CD4-positive, CD25-positive, alpha-beta regulatory T cell (primary cell): Measurements from ENCODE around the gene WDR36. TPM values are rescaled to one million over a fixed set of nuclear protein-coding genes. Genes with fewer than 3 reads are reported as not detected.

Experiments used
- ATAC-seq, 2 donors: fragments of 150-1000 bp; cut with Tn5 transposase; one replicate each; pipeline ENCODE4 v1.10.0; 2021; ENCODE audit warnings: low read depth in 2 of 2, moderate number of reproducible peaks in 2 of 2, moderate library complexity in 1 of 2
- DNase-seq, 3 donors: peaks; one replicate each; pipeline versions ENCODE4 v3.0.0 to v3.0.0-alpha.2; 2012 to 2022; ENCODE audit warnings: mixed read lengths in 1 of 3
- H3K27ac ChIP-seq: one replicate; pipeline ENCODE4 v1.7.0; 2013; ENCODE audit warnings: mild to moderate bottlenecking, low read length; ENCODE audit not compliant: insufficient read depth, poor library complexity, severe bottlenecking
- H3K27me3 ChIP-seq: one replicate; pipeline ENCODE4 v1.7.0; 2013; ENCODE audit warnings: low read length; ENCODE audit not compliant: control insufficient read depth, insufficient read depth
- H3K36me3 ChIP-seq: one replicate; pipeline ENCODE4 v1.7.0; 2013; ENCODE audit warnings: mild to moderate bottlenecking, low read length, moderate library complexity; ENCODE audit not compliant: control insufficient read depth, insufficient read depth
- H3K4me1 ChIP-seq: 2 replicates; pipeline ENCODE4 v1.7.0; 2013; ENCODE audit warnings: mild to moderate bottlenecking, low read length; ENCODE audit not compliant: insufficient read depth, control insufficient read depth, poor library complexity, severe bottlenecking
- H3K4me3 ChIP-seq: one replicate; pipeline ENCODE4 v1.7.0; 2013; ENCODE audit warnings: low read depth, mild to moderate bottlenecking, low read length, moderate library complexity
- H3K9me3 ChIP-seq, 2 experiments: 1 replicate in 1 of 2; 2 replicates in 1 of 2; pipeline ENCODE4 v1.7.0; 2013; ENCODE audit warnings: low read length in 2 of 2, mild to moderate bottlenecking in 1 of 2, moderate library complexity in 1 of 2; ENCODE audit not compliant: control insufficient read depth in 2 of 2
- H3K27ac Mint-ChIP-seq, 3 donors: one replicate each; pipeline ENCODE4 v1.8.0; 2020 to 2022; ENCODE audit warnings: mild to moderate bottlenecking in 3 of 3, mixed read lengths in 3 of 3, moderate library complexity in 2 of 3
- H3K27me3 Mint-ChIP-seq: one replicate; pipeline ENCODE4 v1.8.0; 2022; ENCODE audit warnings: mild to moderate bottlenecking, mixed read lengths
- H3K36me3 Mint-ChIP-seq: one replicate; pipeline ENCODE4 v1.8.0; 2020; ENCODE audit warnings: mixed read lengths
- H3K4me1 Mint-ChIP-seq, 4 donors: one replicate each; pipeline ENCODE4 v1.8.0; 2020 to 2022; ENCODE audit warnings: mixed read lengths in 4 of 4, mild to moderate bottlenecking in 1 of 4
- H3K4me3 Mint-ChIP-seq, 4 donors: one replicate each; pipeline ENCODE4 v1.8.0; 2020 to 2022; ENCODE audit warnings: mild to moderate bottlenecking in 4 of 4, mixed read lengths in 4 of 4, moderate library complexity in 3 of 4
- H3K9me3 Mint-ChIP-seq, 7 donors: one replicate each; pipeline ENCODE4 v1.8.0; 2020 to 2022; ENCODE audit warnings: mixed read lengths in 7 of 7, mild to moderate bottlenecking in 3 of 7, moderate library complexity in 2 of 7
- polyA plus RNA-seq, 4 donors: library from polyadenylated mRNA; unstranded; fragments of 300-500 nt; fragmentation: Illumina TruSeq; gene quantifications; one replicate each; pipeline ENCODE4 v1.2.3, GENCODE V29; 2021
- total RNA-seq: library from RNA; stranded (reverse); gene quantifications from one replicate; pipeline ENCODE4 v1.2.3, GENCODE V29; 2022

Gene WDR36
- total and polyA plus RNA-seq, 5 donors from 2014 or later, result 15.5 to 25.5 (median 18.8) TPM

GRCh38 chr5:111172504-111172903 is 80.4 kb downstream of the WDR36 start:
- H3K9me3 ChIP-seq, result peaks cover 0 to 4% of the 10 kb centered on the region in 2 experiments
- no peak overlapping the region for H3K27ac ChIP-seq
- Mint-ChIP-seq H3K4me3 (no peak overlapping the region), H3K9me3 (peaks cover 0 to 3% (median 0%) of the 10 kb centered on the region in 7 donors), H3K27ac (no peak overlapping the region), H3K4me1 (peaks cover 0 to 4% (median 0%) of the 10 kb centered on the region in 4 donors), H3K36me3 (no peaks in the 10 kb centered on the region), H3K27me3 (peaks cover 8% of the 10 kb centered on the region)
- H3K4me3 ChIP-seq, result no peak overlapping the region
- no peak for DNase-seq
- H3K27me3 ChIP-seq, result peaks cover 7% of the 10 kb centered on the region
- no peak for ATAC-seq
- no peaks in the 10 kb centered on the region for H3K36me3 ChIP-seq
- H3K4me1 ChIP-seq, result no peaks in the 10 kb centered on the region

GRCh38 chr5:111173476-111173875 is 81.3 kb downstream of the WDR36 start:
- no peak overlapping the region for H3K27ac Mint-ChIP-seq
- H3K4me1 Mint-ChIP-seq, result peaks cover 0 to 4% (median 0%) of the 10 kb centered on the region in 4 donors
- peaks cover 0 to 3% (median 0%) of the 10 kb centered on the region in 7 donors for H3K9me3 Mint-ChIP-seq
- Histone ChIP-seq H3K4me1 (no peaks in the 10 kb centered on the region), H3K27ac (no peak overlapping the region), H3K36me3 (no peaks in the 10 kb centered on the region), H3K27me3 (peaks cover 6% of the 10 kb centered on the region), H3K9me3 (no peaks in the 10 kb centered on the region), H3K4me3 (no peak overlapping the region)
- peaks cover 16% of the 10 kb centered on the region for H3K27me3 Mint-ChIP-seq
- H3K4me3 Mint-ChIP-seq, result no peak overlapping the region
- DNase-seq, result no peak
- no peaks in the 10 kb centered on the region for H3K36me3 Mint-ChIP-seq
- no peak for ATAC-seq

Other genes starting within 250 kb of the WDR36 start
- not detected for gene TSLP, start 20.6 kb upstream of the WDR36 start, total RNA-seq
- not detected for gene TSLP, start 20.6 kb upstream of the WDR36 start, polyA plus RNA-seq
- gene CAMK4, start 132.0 kb downstream of the WDR36 start, total RNA-seq, result 167 TPM
- 100 to 1,000 TPM in 2 of 4 donors, 10 to 100 TPM in 2; 85.3 to 125 (median 96.2) TPM for gene CAMK4, start 132.0 kb downstream of the WDR36 start, polyA plus RNA-seq